Stimulated activated CD8-positive, alpha-beta memory T cell treated with anti-CD3 and anti-CD28 coated beads, Interleukin-15, amount 100 ng/mL, for 4 hours (primary cell): Measurements from ENCODE around the gene MN1.
"Not testable (repeated sequence)": the region's sequence is repeated elsewhere in the genome, so short reads cannot be mapped to it uniquely, and the experiment has no call there.

ENCODE experiments used
- DNase-seq, 2 donors: peaks; one replicate each; pipeline ENCODE4 v3.0.0-alpha.2; 2020; ENCODE audit warnings: low read depth in 2 of 2

MN1 gene

DNA sequence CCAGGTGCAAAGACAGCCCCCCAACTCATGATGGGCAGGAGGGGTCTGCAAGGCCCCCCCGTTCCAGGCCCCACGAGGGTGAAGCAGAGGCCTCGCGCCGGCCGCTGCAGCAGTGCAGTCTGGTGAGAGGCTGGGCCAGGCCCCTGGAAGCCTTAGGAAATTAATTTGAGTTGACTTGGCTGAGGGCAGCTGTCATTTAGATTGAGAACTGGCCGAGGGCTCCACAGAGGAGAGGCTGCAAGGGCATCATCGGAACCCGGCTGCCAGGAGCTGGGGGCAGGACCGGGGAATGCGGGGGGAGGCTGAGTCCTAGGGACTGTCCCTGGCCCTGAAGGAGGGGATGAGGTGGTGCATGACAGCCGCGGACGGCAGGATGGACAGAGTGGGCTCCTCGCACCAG, 39.9 kb downstream of the MN1 start:
- no peak for DNase-seq

DNA sequence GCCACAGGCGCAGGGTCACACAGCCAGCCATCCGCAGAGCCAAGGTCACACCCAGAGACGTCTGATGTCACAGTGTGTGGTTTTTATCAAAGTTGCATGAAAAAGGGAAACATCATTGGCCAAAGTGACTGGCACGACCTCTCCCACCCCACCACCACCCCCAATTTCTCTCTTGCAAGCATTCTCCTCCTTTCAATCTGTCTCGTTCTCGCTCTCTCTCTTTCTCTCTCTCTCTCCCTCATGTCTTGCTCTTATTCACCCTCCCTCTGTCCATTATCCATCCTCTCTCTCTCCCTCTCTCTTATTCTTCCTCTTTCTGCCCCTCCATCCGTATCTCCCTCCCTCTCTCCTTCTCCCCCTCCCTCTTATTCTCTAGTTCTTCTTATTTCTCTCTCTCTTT, 40.6 kb downstream of the MN1 start:
- no peak for DNase-seq

DNA sequence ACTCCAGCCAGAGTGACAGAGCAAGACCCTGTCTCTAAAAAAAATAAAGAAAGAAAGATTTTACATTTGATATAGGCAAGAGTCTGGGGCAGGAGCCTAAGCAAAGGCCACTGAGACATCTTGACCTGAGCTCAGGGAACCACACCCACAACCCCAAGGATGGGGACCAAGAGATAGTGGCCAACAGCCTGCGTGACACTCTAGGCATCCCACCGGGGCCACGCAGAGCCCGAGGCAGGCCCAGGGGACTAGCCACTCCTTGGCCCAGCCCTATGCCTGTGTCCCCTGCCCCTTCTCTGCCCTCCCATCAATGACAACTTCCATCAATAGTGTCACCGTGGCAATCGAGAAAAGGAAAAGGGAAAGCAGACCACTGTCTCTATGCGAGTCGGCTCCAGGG, 41.1 kb downstream of the MN1 start:
- DNase-seq, result no peak

DNA sequence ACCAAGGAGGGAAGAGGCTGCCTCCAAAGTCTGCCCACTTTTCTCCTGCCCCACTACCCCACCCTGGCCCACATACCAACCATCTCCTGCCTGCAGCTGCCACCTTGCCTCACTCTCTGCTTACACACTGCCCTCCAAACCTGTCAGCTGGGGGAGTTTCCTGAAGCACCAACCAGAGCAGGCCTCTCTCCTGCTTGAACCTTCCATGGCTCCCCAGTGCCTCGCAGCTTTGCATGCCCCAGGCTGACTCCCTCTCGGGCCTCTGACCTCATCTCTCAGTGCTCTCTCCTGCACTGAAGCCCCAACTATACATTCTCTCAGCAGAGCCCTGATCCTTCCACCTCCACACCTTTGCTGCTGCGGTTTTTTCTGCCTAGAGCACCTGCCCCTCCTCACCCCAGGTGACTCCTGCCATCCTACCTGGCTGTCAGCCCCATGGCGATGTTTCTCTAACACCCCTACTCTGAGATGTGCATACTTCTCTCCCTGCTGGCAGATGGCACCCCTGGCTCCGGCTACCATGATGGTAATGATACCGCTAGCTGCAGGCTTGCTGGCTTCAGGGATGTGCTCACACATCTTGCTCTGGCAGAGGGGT, 43.5 kb downstream of the MN1 start:
- DNase-seq, result no peak

DNA sequence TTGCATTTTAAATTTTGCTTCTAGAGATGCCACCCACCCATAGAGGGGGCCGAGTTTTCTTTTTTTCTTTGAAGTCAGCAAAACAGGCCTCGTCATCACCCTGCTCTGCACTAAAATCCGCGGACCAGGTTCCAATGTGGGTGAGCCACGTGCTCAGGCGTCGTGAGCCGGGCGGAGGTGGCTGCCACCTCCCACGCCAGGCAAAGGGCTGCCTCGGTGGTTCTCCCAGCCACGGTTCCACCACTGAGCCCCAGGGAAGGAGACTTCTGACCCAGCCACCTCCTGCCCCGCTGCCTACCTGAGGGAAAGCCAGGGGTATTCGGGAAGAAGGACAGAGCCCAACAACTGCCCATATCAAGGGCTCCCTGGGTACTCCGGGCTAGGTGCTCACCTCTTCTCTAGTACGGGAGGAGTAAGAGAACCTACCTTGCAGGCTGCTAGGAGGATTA, 45.3 kb downstream of the MN1 start:
- no peak for DNase-seq

DNA sequence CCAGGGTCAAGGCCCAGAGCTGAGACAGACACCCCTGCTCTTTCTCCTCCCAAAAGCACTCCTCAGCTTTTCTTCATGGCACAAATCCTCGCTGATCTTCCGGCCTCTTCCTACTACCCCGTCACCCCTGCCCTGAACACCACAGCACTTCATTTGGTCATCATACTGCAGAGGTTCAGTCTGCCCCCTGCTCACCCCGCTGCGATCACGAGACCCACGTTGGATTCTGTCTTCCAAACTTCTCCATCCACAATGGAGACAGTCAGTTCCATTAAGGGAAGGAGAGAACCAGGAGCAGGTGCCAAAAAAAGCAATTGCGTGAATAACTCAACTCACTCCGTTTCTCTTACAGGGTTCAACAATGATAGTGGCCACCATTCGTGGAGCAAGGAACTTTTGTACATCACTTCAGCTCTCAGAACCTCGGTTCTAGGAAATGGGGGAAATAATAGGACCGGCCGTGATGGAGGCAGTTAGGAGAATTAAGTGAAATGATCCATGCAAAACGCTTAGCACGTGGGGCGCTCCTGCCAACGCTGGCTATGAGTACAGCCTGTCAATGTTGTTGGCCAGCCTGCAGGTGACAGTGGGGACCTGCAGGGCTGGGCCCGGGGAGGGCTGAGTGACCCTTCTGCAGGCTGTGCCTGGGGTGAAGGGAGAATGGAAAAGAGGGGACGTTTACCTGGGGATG, 45.9 kb downstream of the MN1 start:
- DNase-seq, result no peak

DNA sequence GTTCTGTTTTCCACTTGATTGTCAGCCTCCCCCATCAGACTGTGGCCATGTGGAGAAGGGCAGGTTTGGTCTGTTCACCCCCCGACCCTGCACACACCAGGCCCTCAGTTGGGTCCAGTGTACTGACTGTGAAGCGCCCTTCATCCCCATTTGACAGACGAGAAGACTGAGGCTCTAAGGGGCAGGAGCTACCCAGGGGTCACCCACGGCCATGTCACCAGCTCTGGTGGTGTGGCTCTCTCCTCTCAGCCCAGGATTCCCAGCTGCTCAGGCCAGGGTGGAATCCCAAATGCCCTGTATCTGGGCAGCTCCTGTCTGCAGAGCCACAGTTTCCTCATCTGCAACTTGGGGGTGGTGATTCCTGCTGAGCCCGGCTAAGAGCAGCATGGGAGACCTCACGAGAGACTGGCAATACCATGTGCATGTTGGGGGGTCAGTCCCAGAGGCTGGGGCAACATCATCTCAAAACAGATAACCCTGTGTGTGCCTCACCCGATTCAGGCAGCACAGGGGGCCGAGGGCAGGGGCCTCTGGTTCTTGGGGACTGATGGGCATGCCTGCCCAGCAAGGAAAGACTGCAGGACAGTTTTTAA, 46.6 kb downstream of the MN1 start:
- DNase-seq, result no peak

DNA sequence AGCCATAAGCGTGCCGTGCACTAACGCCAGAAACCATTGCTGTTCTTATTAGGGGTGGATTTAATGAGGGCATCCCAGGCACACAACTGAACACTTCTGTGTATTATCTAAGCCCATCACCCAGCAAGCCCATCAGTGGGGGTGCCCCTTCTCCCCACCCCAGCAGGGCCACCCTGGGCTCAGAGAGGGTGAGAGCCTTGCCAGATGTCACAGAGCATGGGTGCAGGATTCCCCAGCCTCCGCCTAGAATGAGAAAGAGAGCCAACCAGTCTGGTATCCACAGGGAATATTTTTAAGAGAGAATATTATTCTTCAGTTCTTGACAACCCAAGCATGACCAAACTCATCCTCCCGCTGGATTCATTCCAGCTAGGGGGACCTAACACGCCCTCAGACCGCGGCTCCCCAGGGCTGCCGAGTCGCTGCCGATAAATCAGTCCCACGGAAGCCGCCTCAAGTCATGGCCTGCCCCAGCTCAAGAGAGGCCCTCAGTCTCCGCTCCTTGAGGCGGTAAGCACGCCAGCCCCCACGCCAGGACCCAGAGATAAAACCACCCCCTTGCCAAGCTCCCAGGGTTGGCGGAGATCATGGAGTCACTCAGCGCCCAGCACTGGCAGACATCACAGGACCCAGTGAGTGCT, 47.2 kb downstream of the MN1 start:
- no peak for DNase-seq

DNA sequence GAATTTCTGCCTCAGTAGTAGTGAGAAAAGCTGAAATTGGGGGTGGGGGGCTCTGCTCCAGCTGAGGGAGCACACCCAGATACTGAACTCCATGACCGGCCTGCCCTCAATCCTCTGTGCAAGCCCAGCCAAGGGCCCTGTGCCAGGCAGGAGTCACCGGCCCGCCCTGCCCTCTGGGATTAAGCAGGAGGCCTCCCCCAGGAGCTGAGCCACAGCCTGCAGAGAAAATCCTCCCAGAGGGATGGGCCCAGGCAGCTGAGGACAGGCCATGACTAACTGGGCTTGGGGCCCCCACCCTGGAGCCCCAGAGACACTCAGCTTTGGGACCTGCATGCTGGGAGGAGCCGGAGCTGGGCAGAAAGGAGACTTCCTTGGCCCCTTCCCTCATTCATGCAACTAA, 48.8 kb downstream of the MN1 start:
- no peak for DNase-seq

DNA sequence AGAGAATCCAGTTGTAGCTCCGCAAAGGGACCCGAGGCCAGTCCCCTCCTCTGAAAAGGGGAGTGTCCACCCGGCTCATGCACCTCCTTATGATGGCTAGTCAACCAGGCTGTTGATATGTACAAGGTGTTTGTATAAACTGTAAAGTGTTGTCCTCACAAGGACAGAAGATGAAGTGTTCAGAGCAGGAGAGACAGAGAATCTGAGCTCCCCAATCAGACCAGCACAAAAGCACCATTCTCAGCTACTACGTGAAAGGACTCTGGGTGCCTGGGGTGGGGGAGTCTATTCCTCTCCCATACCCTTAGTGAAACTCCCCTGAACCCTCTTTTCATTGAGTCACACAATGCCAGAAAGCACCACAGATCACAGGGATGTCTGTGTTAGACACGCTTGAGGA, 49.4 kb downstream of the MN1 start:
- DNase-seq, result no peak

DNA sequence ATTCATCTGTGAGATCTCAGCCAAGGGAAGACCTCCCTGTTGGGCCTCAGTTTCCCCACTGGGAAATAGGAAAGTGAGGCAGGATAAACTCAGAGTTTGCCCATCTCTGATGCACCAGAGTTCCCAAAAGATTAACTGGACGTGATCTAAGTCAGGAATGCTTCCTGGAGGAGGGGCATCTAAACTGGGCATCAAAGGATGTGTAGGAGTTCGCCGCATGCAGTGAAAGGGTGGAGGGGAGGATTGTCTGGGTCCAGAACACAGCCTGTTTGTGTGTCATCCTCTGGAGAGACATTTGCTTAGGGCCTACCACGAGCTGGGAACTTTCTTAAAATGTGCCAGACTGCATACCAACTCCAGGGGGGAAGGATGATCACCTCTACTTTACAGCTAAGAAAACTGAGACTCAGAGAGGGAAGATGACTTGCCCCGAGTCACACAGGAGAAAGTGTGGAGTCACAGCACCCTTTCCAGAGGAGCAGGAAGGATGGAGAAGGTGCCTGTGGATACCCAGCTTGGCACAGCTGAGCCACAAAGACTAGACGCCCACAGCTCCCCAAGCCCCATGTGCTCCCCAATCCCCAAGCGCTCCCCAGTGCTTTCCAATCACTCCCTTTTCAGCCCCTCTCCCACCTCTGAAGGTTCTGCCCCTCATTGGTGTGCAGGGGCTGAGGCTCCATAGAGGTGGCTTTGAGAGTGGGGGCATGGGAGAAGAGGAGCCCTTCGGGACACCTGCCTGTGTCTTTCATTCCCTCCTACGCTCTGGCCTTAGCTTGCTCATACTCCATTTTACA, 50.1 kb downstream of the MN1 start:
- no peak for DNase-seq

DNA sequence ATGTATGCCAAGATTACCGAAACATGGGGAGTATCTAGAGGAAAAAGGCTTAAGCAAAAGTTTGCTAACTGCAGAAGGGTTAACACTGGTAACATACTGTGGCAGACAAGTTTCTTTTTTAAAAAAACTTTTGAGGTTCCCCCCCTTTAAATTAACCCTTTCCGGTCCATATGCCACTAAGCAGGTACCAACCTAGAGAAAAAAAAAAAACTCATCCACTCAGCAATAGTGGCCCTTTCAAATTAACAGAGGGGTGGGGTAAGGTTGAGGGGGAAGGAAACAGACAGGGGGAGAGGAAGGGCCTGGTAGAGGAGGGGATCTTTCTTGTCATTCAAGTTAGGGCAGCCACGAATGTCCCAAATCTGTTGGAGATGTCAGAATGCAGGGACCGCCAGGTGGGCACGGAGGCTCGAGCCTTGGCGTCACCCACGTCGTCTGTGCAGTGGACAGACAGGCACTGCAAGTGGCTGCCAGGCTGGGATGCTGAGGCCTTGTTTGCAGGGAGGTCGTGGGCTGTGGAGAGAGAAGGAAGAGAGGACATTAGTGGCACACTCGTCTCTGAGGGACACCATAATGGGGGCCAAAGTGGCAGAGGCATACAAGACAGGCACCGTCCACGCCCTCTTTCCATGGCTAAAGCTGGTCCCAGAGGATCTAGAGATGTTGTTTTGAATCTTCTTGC, 50.8 kb downstream of the MN1 start:
- DNase-seq, result no peak

DNA sequence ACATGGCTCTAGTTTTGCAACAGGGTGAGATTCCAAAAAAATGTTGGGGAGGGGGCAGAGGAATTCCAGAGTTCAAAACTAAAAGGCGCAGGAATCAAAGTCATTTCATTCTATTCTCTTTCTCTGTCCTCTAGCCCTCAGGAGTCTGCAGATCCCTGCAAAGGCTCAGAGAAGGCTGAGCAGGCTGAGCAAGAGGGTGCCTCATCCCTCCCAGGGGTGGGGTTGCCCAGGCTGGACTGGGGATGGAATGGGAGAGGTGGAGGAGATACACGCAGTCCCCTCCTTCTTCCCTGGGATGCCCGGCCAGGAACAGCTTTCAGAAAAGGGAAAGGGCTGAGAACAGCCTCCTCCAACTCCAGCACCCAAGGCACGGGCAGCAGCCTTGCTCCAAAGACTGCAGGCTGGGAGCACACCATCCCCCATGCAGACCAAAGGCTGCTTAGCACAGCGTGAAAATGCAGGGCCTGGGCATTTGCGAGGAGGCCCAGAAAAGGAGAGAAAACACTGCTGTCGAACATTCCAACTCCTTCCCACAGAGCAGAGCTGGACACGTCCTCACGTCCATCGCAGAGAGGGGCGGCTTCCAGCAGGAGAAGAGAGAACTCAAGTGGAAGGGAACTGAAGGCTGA, 51.8 kb downstream of the MN1 start:
- DNase-seq, result no peak

DNA sequence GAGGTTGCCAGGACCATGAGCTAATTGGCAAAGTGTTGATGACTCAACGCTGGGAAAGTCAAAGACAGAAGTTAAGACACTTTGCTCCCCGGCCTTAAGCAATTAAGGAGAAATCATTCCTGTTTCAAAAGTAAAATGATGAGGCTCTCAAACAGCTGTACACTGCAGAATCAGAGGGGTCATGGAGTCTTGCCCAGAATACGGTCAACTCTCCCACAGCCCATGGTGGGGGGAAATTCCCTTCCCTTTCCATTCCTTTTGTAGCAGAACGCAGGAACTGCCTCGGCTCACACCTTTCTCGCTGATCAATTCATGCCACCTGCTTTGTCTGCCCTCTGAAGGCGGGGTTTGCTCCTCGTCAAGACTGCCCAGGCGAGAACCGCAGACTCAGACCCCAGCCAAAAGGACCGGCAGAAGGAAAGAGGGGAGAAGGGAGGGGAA, 52.8 kb downstream of the MN1 start:
- no peak for DNase-seq

DNA sequence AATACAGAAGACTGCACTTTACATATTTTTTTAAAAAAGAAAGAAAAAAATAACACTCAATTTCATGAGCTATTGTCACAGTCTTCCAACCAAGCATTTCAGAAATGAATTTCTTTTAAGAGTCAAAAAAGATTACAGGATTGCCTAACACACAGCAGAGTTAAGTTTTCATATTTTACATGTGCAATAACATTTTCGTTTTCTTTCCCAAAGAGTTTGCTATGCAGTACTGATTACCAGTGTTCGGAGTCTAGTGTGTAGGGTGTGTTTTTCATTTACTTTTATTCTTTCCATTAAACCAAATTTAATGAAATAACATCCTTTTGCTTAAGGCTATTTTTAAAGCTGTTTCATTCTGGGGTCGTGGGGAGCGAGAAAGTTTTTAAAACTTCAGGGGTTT, 53.2 kb downstream of the MN1 start:
- DNase-seq, result no peak

DNA sequence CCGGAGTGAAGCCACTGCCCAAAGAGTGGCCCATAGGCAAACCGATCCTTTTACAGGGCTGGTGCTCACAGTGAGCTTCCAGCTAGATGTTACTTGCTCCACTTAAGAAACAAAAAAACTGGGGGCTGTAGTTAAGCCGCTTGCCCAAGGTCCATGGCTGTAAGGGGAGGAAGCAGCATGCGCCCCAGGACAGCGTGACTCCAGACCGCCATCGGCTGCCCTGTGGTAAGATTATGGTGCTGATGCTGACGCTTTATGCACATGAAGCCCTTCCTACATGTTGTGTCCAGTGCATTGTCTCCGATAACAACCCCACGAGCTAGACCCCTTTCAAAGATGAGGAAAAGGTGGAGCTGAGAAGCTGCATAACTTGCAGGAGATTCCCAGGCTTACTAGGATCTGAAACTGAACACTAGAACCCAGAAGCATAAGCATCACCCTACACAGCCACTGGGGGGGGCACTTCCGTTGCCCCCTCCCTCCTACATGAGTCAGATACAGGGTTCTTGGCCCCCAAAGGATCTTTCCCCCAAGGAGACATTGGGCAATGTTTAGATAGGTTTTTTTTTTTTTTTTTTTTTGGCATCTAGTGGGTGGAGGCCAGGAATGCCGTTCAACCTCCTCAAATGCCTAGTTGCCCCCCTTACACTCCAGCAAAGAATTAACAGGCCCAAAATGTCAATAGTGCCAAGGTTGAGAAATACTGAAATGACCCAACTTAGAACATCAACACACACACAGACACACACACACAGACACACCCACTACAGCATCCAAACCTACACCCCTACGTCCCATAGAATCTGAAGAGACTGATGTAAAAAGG, 53.9 kb downstream of the MN1 start:
- no peak for DNase-seq

DNA sequence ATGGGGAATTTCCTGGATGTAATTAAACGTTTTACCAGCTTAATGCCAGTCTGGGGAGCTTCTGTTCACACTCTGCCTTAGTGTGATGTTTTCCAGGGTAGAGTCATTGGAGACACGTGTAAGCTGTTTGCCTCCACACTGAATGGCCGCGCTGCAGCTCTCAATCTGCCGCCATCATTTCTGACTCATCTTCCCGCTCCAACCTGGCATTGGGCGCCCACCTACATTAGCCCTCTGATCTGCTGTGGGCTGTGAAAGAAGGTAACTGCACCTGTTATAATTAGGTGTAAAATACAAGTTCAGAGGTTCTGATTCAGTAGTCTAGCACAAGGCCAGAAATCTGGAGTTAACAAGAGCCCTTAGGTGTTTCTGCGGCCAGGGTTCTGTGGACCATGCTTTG, 54.6 kb downstream of the MN1 start:
- no peak for DNase-seq

DNA sequence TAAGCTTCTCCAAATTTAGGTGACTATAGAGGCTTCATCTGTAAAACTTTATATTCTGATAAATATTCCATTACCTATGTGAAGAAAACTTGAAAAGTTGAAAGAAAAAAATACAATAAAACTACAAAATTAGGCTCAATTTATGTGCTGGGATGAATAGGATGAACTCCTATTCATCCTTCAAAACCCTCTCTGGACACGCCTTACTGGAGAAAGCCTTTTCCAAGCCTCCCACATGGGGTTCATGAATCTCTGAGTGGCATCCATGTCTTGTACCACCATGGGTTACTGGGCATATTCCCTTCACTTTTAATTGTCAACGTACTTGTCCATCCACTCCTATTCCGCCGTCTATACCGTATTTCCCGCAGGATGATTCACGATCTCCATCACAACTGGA, 55.7 kb downstream of the MN1 start:
- DNase-seq, result no peak

DNA sequence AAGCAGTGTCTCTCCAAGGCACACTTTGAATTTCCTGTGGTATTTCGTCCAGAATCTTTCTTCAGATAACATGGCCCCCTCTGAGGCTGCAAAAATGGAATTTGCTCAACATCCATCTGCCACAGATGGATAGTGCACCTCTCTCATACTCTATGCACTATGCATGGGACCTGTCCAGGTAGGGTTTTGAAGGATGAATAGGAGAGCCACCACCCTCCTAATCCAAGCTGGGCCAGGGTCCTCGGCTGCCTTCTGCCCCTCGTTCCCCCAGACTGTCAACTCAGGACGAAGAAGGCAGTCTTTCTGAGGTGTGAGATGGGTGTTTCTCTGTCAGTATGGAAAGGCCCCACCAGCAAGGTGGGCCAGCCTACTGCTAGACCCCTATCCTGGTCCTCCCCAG, 56.4 kb downstream of the MN1 start:
- no peak for DNase-seq

DNA sequence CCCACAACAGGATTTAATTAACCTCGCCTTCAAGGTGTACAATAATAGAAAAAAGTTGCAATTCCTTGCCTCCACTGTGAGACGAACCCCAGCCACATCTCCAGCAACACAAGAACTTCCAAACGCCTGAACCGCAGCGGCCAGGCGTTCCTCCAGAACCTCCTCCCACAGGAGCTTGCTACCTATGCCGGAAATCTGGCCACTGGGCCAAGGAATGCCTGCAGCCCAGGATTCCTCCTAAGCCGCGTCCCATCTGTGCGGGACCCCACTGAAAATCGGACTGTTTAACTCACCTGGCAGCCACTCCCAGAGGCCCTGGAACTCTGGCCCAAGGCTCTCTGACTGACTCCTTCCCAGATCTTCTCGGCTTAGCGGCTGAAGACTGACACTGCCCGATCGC, 57.5 kb downstream of the MN1 start:
- not testable (repeated sequence) for DNase-seq
